SU-DHL-6 (cell line): Measurements from ENCODE around the gene USP7.
"Not testable (repeated sequence)": the region's sequence is repeated elsewhere in the genome, so short reads cannot be mapped to it uniquely, and the experiment has no call there.

Experiments used
- CTCF ChIP-seq: fragments of 200-600 bp; sonication (generic); IDR thresholded peaks from one replicate; pipeline ENCODE4 v1.5.1; 2017; ENCODE audit warnings: antibody characterized with exemption, mild to moderate bottlenecking, low read length, moderate library complexity; ENCODE audit not compliant: insufficient read depth, poor library complexity, severe bottlenecking
- EZH2phosphoT487 ChIP-seq: fragments of 200-600 bp; sonication (generic), shearing (Covaris generic); conservative IDR thresholded peaks from 2 replicates; pipeline ENCODE4 v1.6.1; 2018; ENCODE audit warnings: mild to moderate bottlenecking, antibody characterized with exemption, low read length, moderate library complexity, mixed read lengths

GRCh38 chr16:8917336-8917735, 46.4 kb downstream of the USP7 start:
- TF ChIP-seq CTCF, EZH2phosphoT487: not testable (repeated sequence)
